Endothelial cell of umbilical vein (primary cell): ENCODE results near the gene FSTL4. TPM values are rescaled to one million over a fixed set of nuclear protein-coding genes. Genes with fewer than 3 reads are reported as not detected.

Experiments used
- BruUV-seq: library from RNA; stranded (reverse); fragments of 400-500 nt; replicated peaks from 2 replicates; lab custom pipeline; 2021; lab: Mats Ljungman, UMichigan
- CTCF ChIA-PET: fragments of 300-600, 350-600 bp; sonication (Branson Sonifier 250); formaldehyde crosslinking; loops from one replicate; lab custom pipeline; 2021; ENCODE audit warnings: antibody characterized with exemption, inconsistent platforms; lab: Charles Lee
- POLR2A ChIA-PET: fragments of 300-600, 350-600 bp; sonication (Branson Sonifier 250); formaldehyde crosslinking; loops from one replicate; lab custom pipeline; 2021; ENCODE audit warnings: antibody characterized with exemption, inconsistent platforms; lab: Charles Lee
- DNase-seq: peaks from one replicate; pipeline ENCODE4 v3.0.0-alpha.2; 2011; ENCODE audit warnings: low read depth, low spot score
- FAIRE-seq: peaks from 2 replicates; lab custom pipeline; 2011; peaks lifted over from hg19 to GRCh38; lab: Jason Lieb, UNC
- H2AFZ ChIP-seq: 2 replicates; pipeline ENCODE4 v1.6.0; 2012; ENCODE audit warnings: low read depth, low read length, control low read depth, inconsistent platforms
- H3K27ac ChIP-seq: 2 replicates; pipeline ENCODE4 v1.5.1; 2011; ENCODE audit warnings: low read depth, mild to moderate bottlenecking, control low read depth, low read length, moderate library complexity; ENCODE audit not compliant: insufficient read depth
- H3K27me3 ChIP-seq, 2 experiments: 2 replicates each; pipeline versions ENCODE4 v1.6.0 to v1.6.1; 2011; ENCODE audit warnings: low read length in 2 of 2, mixed read lengths in 1 of 2; ENCODE audit not compliant: control insufficient read depth in 2 of 2, insufficient read depth in 2 of 2
- H3K36me3 ChIP-seq, 2 experiments: 2 replicates in 1 of 2; 3 replicates in 1 of 2; pipeline ENCODE4 v1.5.1; 2011; ENCODE audit warnings: low read length in 2 of 2, mild to moderate bottlenecking in 1 of 2, moderate library complexity in 1 of 2; ENCODE audit not compliant: control insufficient read depth in 2 of 2, insufficient read depth in 2 of 2; ENCODE audit errors: extremely low read depth in 1 of 2
- H3K4me1 ChIP-seq: 3 replicates; pipeline ENCODE4 v1.5.1; 2011; ENCODE audit warnings: mild to moderate bottlenecking, low read length; ENCODE audit not compliant: control insufficient read depth, insufficient read depth; ENCODE audit errors: extremely low read depth
- H3K4me2 ChIP-seq: 2 replicates; pipeline ENCODE4 v1.6.1; 2011; ENCODE audit warnings: low read length, control low read depth, mixed read lengths; ENCODE audit not compliant: insufficient read depth
- H3K4me3 ChIP-seq, 3 experiments: fragments of 200-600 bp in 1 of 3; sonication (generic), shearing (Covaris generic) in 1 of 3; replicated peaks in 1 of 3; 2 replicates each; pipeline ENCODE4 v1.5.1; 2011 to 2016; ENCODE audit warnings: control low read depth in 3 of 3, low read length in 3 of 3, mild to moderate bottlenecking in 2 of 3, inconsistent platforms in 1 of 3, low read depth in 1 of 3, moderate library complexity in 1 of 3; ENCODE audit not compliant: insufficient read depth in 1 of 3
- H3K79me2 ChIP-seq: 2 replicates; pipeline ENCODE4 v1.6.0; 2012; ENCODE audit warnings: low read length, inconsistent platforms; ENCODE audit not compliant: control insufficient read depth, insufficient read depth
- H3K9ac ChIP-seq: replicated peaks from 2 replicates; pipeline ENCODE3; 2011; ENCODE audit warnings: low read length, control low read depth; ENCODE audit not compliant: insufficient read depth; ENCODE audit errors: extremely low read depth
- H3K9me1 ChIP-seq: replicated peaks from 3 replicates; pipeline ENCODE4 v1.6.0; 2011; ENCODE audit warnings: mild to moderate bottlenecking, low read length; ENCODE audit not compliant: control insufficient read depth, insufficient read depth; ENCODE audit errors: extremely low read depth
- H3K9me3 ChIP-seq: replicated peaks from 2 replicates; pipeline ENCODE4 v1.5.1; 2012; ENCODE audit warnings: low read length, inconsistent platforms; ENCODE audit not compliant: control insufficient read depth, insufficient read depth
- H4K20me1 ChIP-seq: replicated peaks from 2 replicates; pipeline ENCODE3; 2011; ENCODE audit warnings: mild to moderate bottlenecking, low read length; ENCODE audit not compliant: control insufficient read depth, insufficient read depth; ENCODE audit errors: extremely low read depth
- CTCF ChIP-seq, 2 donors: IDR thresholded peaks; 1 replicate in 1 of 2; 2 replicates in 1 of 2; pipeline ENCODE4 v1.5.1; 2011; ENCODE audit warnings: low read length in 2 of 2, mild to moderate bottlenecking in 2 of 2, moderate library complexity in 2 of 2, control low read depth in 1 of 2, inconsistent platforms in 1 of 2, low read depth in 1 of 2; ENCODE audit not compliant: insufficient read depth in 1 of 2; ENCODE audit errors: extremely low read depth in 1 of 2
- EZH2 ChIP-seq: IDR thresholded peaks from 2 replicates; pipeline ENCODE4 v1.6.1; 2012; ENCODE audit warnings: borderline replicate concordance, low read depth, mild to moderate bottlenecking, moderate library complexity, low read length, inconsistent platforms; ENCODE audit not compliant: severe bottlenecking
- FOS ChIP-seq: IDR thresholded peaks from 2 replicates; pipeline ENCODE4 v1.6.1; 2011; ENCODE audit warnings: mild to moderate bottlenecking, low read length, moderate library complexity, borderline replicate concordance; ENCODE audit not compliant: insufficient read depth
- JUN ChIP-seq: IDR thresholded peaks from 2 replicates; pipeline ENCODE4 v1.6.1; 2011; ENCODE audit warnings: borderline replicate concordance, low read depth; ENCODE audit not compliant: insufficient read length, insufficient read depth
- MYC ChIP-seq: IDR thresholded peaks from one replicate; pipeline ENCODE4 v1.6.1; 2011; ENCODE audit warnings: mild to moderate bottlenecking, low read depth, low read length
- POLR2A ChIP-seq: IDR thresholded peaks from 2 replicates; pipeline ENCODE4 v1.6.1; 2012; ENCODE audit warnings: low read depth, mild to moderate bottlenecking, control low read depth, low read length
- POLR2AphosphoS5 ChIP-seq: IDR thresholded peaks from 2 replicates; pipeline ENCODE4 v1.6.1; 2012; ENCODE audit warnings: low read depth, mild to moderate bottlenecking, control low read depth, low read length, moderate library complexity; ENCODE audit not compliant: insufficient read depth
- dilution Hi-C: fragments of 300-500 bp; cut with MboI; formaldehyde crosslinking; loops from one replicate; pipeline ENCODE4 v1.15.0; 2019; ENCODE audit warnings: low sequenced_read_pairs; ENCODE audit not compliant: extremely low pct_ligation_motif_present
- intact Hi-C: fragments of 100-400 bp; cut with micrococcal nuclease; formaldehyde crosslinking; loops from one replicate; pipeline ENCODE4 v1.10.0; 2022
- polyA plus RNA-seq, 4 experiments: library from polyadenylated mRNA; depleted of rRNA in 3 of 4; stranded (reverse) in 3 of 4; unstranded in 1 of 4; fragments of >200 nt; gene quantifications; 2 replicates each; pipeline versions ENCODE4 v1.2.1 to v1.2.3, GENCODE V29; 2011 to 2012; ENCODE audit warnings: missing spikeins in 1 of 4
- total RNA-seq: library from RNA; stranded (reverse); gene quantifications from 2 replicates; pipeline ENCODE4 v1.2.3, GENCODE V29; 2021

The FSTL4 gene
- total and polyA plus RNA-seq, 2 donors (not counting 3 experiments of a cell fraction or from before 2014, with no cell fraction given) = 0.18 TPM; not detected in 1

- POLR2A ChIA-PET = no interaction called here
Measured at GRCh38 chr5:133397990-133398645, 214.2 kb downstream of the FSTL4 start.

More at GRCh38 chr5:133397990-133398645, 214.2 kb downstream of the FSTL4 start:
- dilution Hi-C loops = no loop called here
- Histone ChIP-seq H3K4me1 (no peaks in the 10 kb centered on the region), H4K20me1 (no peaks in the 10 kb centered on the region), H3K9ac (no peak overlapping the region), H3K9me1 (no peaks in the 10 kb centered on the region), H3K4me2 (no peak overlapping the region), H3K36me3 (no peaks in the 10 kb centered on the region), H2AFZ (no peak overlapping the region), H3K27ac (no peak overlapping the region), H3K9me3 (no peaks in the 10 kb centered on the region), H3K4me3 (no peak overlapping the region), H3K27me3 (no peaks in the 10 kb centered on the region), H3K79me2 (no peaks in the 10 kb centered on the region)
- CTCF ChIA-PET = interaction anchor here (1.3 to 1.6 kb wide), 3 partner anchors 8 to 23 kb away, joined by 3 read pairs; no protein-coding TSS in a partner anchor
- DNase-seq = no peak
- BruUV-seq = no TSS peak
- no peak for TF ChIP-seq POLR2A
- TF ChIP-seq MYC = no peak
- no peak for TF ChIP-seq EZH2
- TF ChIP-seq JUN = no peak
- TF ChIP-seq POLR2AphosphoS5 = no peak
- no peak for TF ChIP-seq CTCF (IDR thresholded peaks at IDR 0.05; ENCODE audit: extremely low read depth in 1 of 2, insufficient read depth in 1 of 2, low read depth in 1 of 2, low read length in 2 of 2)
- TF ChIP-seq FOS = no peak
- FAIRE-seq = no peak
- intact Hi-C loops = no loop called here
